Stimulated activated CD4-positive, alpha-beta T cell treated with anti-CD3 and anti-CD28 coated beads, Interleukin-15, amount 100 ng/mL, for 1 hour (primary cell): ENCODE measurements around the gene DRAP1.
A peak's percentile ranks its signal among the peaks of the same experiment; 100 is the strongest.

Experiments used
- DNase-seq, 2 donors: peaks; one replicate each; pipeline ENCODE4 v3.0.0-alpha.2; 2020; ENCODE audit warnings: low read depth in 1 of 2, low spot score in 1 of 2

Gene DRAP1

GRCh38 chr11:65903715-65904114 lies 15.5 kb upstream of the DRAP1 start:
- DNase-seq, result no peak

GRCh38 chr11:65906602-65907001 lies 12.6 kb upstream of the DRAP1 start:
- DNase-seq, result no peak

- DNase-seq, result no peak
These were observed 11.3 kb upstream of the DRAP1 start for GRCh38 chr11:65907878-65908277.

- DNase-seq, result no peak
These were observed 7.3 kb upstream of the DRAP1 start for GRCh38 chr11:65911682-65912568.

GRCh38 chr11:65912845-65913244 lies 6.4 kb upstream of the DRAP1 start:
- no peak for DNase-seq

- no peak for DNase-seq
These were observed 4.0 kb upstream of the DRAP1 start for GRCh38 chr11:65915101-65915820.

GRCh38 chr11:65915821-65916251 lies 3.4 kb upstream of the DRAP1 start:
- no peak for DNase-seq

GRCh38 chr11:65916391-65916790 lies 2.8 kb upstream of the DRAP1 start:
- DNase-seq, result no peak

- no peak for DNase-seq
These were observed 2.2 kb upstream of the DRAP1 start for GRCh38 chr11:65917077-65917433.

- no peak for DNase-seq
These were observed 1.6 kb upstream of the DRAP1 start for GRCh38 chr11:65917434-65918210.

GRCh38 chr11:65918211-65919140 lies 750 bp upstream of the DRAP1 start, which contains the start of gene C11orf68:
Gene C11orf68 (minus strand): TSS chr11:65919062. CDS start chr11:65919031, 31 bp downstream.
- DNase-seq, result peak in 1 of 2 donors; percentile 13

- DNase-seq, result no peak
These were observed 546 bp downstream of the DRAP1 start for GRCh38 chr11:65919573-65920371.

GRCh38 chr11:65920372-65920802 lies 1.2 kb downstream of the DRAP1 start:
- DNase-seq, result no peak

GRCh38 chr11:65921033-65921555 lies 1.9 kb downstream of the DRAP1 start:
- no peak for DNase-seq

GRCh38 chr11:65921876-65922275 lies 2.6 kb downstream of the DRAP1 start:
- no peak for DNase-seq

GRCh38 chr11:65922565-65922964 lies 3.3 kb downstream of the DRAP1 start:
- no peak for DNase-seq

GRCh38 chr11:65925397-65925796 lies 6.2 kb downstream of the DRAP1 start:
- no peak for DNase-seq

- DNase-seq, result peak; percentile 39 to 53
These were observed 8.7 kb downstream of the DRAP1 start for GRCh38 chr11:65927904-65928397.

- DNase-seq, result no peak
These were observed 9.4 kb downstream of the DRAP1 start for GRCh38 chr11:65928667-65929066.
